Prostate gland (tissue), 2 donors: ENCODE data around the gene ARF6. TPM values are rescaled to one million over a fixed set of nuclear protein-coding genes. Genes with fewer than 3 reads are reported as not detected.
"Not testable (repeated sequence)": the region's sequence is repeated elsewhere in the genome, so short reads cannot be mapped to it uniquely, and the experiment has no call there.

Experiments used
- DNase-seq: peaks from one replicate; pipeline ENCODE4 v3.0.0-alpha.2; 2019; ENCODE audit warnings: low spot score
- H3K27ac ChIP-seq, 2 donors: fragments of 200-600 bp; sonication (generic); 2 replicates each; pipeline ENCODE4 v1.5.1; 2017 to 2019
- H3K27me3 ChIP-seq: fragments of 200-600 bp; sonication (generic); replicated peaks from 2 replicates; pipeline ENCODE4 v1.5.1; 2019; ENCODE audit not compliant: insufficient read depth
- H3K36me3 ChIP-seq, 2 donors: fragments of 200-600 bp; sonication (generic); 1 replicate in 1 of 2; 2 replicates in 1 of 2; pipeline versions ENCODE4 v1.5.1 to v1.8.1; 2017 to 2019
- H3K4me1 ChIP-seq: fragments of 200-600 bp; sonication (generic); replicated peaks from 2 replicates; pipeline ENCODE4 v1.5.1; 2019
- H3K4me3 ChIP-seq, 2 donors: fragments of 200-600 bp; sonication (generic); 2 replicates each; pipeline ENCODE4 v1.5.1; 2017 to 2019
- H3K9me3 ChIP-seq: fragments of 200-600 bp; sonication (generic); 2 replicates; pipeline ENCODE4 v1.5.1; 2017
- CTCF ChIP-seq, 4 experiments: fragments of 200-600 bp in 2 of 4; fragments of 450-650 bp in 2 of 4; sonication (generic) in 2 of 4; IDR thresholded peaks; 1 replicate in 3 of 4; 2 replicates in 1 of 4; pipeline ENCODE4 v1.5.1; 2016 to 2019; ENCODE audit warnings: antibody characterized with exemption in 4 of 4, mild to moderate bottlenecking in 2 of 4, moderate library complexity in 2 of 4
- POLR2A ChIP-seq: fragments of 450-650 bp; IDR thresholded peaks from one replicate; pipeline ENCODE4 v1.6.1; 2016; ENCODE audit warnings: antibody characterized with exemption, mild to moderate bottlenecking
- POLR2AphosphoS5 ChIP-seq: sonication (generic); formaldehyde crosslinking; IDR thresholded peaks from one replicate; pipeline ENCODE4 v1.6.1; 2017; ENCODE audit warnings: antibody characterized with exemption
- WGBS: methylation state at CpG from one replicate; pipeline ENCODE4 v1.1.5; 2018; 5-methylcytosine and 5-hydroxymethylcytosine counted together
- intact Hi-C: fragments of 100-400 bp; cut with DNase I; formaldehyde crosslinking; loops from one replicate; pipeline ENCODE4 v1.14.2; 2022
- total RNA-seq, 2 donors: library from RNA; depleted of rRNA; stranded (reverse); fragments of >200 nt; gene quantifications; one replicate each; pipeline ENCODE4 v1.1.0, GENCODE V29; 2016

Gene ARF6
- total RNA-seq, 2 donors from 2014 or later, result 64.3 to 92.7 TPM

GRCh38 chr14:49935526-49935925, 42.6 kb downstream of the ARF6 start:
- intact Hi-C loops, result no loop called here
- Histone ChIP-seq H3K27ac (no peak overlapping the region), H3K27me3 (no peaks in the 10 kb centered on the region), H3K9me3 (no peaks in the 10 kb centered on the region), H3K4me1 (no peaks in the 10 kb centered on the region), H3K36me3 (no peaks in the 10 kb centered on the region), H3K4me3 (no peak overlapping the region)
- WGBS, result 97% methylated on average over 3 of the region's 3 CpGs
- TF ChIP-seq CTCF (IDR thresholded peaks at IDR 0.05) (no peak), POLR2AphosphoS5 (no peak), POLR2A (no peak)
- DNase-seq, result no peak

DNA sequence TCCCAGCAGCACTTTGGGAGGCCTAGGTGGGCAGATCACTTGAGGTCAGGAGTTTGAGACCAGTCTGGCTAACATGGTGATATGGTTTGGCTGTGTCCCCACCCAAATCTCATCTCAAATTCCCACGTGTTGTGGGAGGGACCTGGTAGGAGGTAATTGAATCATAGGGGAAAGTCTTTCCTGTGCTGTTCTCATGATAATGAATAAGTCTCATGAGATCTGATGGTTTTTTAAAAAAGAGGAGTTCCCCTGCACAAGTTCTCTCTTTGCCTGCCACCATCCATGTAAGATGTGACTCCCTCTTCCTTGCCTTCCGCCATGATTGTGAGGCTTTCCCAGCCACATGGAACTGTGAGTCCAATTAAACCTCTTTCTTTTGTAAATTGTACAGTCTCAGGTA, 43.4 kb downstream of the ARF6 start:
- H3K27ac ChIP-seq, DNase-seq, intact Hi-C loops, H3K4me3 ChIP-seq, H3K27me3 ChIP-seq, H3K9me3 ChIP-seq, H3K36me3 ChIP-seq, H3K4me1 ChIP-seq: not testable (repeated sequence)
- WGBS, result 96% methylated on average over 2 of the region's 2 CpGs

- H3K4me1 ChIP-seq, H3K9me3 ChIP-seq, H3K27me3 ChIP-seq, intact Hi-C loops, H3K4me3 ChIP-seq, H3K36me3 ChIP-seq, DNase-seq, H3K27ac ChIP-seq: not testable (repeated sequence)
- WGBS, result 96% methylated on average over 5 of the region's 5 CpGs
These were observed 44.0 kb downstream of the ARF6 start for GRCh38 chr14:49936882-49937281.

GRCh38 chr14:49939215-49939614, 46.3 kb downstream of the ARF6 start:
- H3K4me1 ChIP-seq, H3K27ac ChIP-seq, H3K27me3 ChIP-seq, intact Hi-C loops, DNase-seq, H3K9me3 ChIP-seq, H3K36me3 ChIP-seq, H3K4me3 ChIP-seq: not testable (repeated sequence)
- 98% methylated on average over 2 of the region's 2 CpGs for WGBS

DNA sequence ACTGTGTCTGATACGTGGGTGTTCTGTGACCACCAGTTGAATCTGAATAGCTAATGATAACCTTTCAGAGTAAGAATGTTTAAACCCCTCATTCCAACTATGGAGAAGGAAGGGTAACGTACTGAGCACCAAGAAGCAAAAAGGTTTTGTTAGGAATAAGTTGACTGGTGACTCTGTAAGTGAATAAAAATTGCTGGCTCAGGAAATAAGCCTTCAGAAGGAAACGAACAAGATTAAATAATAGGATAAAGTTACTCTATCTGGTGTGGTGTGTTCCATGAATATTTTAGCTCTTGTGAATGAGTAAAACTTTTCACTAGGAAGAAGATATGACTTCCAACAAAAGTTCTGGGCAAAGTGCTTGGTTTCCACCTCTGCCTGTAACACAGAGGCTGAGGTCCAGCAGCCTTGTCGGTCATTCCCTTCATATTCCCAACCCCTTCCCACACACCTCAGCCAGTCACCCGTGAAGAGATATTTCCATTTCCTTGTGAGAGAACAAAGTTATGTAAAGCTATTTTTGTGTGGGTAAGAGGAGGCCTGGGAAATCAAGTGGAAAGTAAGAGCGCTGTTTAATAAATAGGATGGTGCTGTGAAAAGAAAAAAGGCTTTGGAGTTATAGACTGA, 47.1 kb downstream of the ARF6 start:
- Histone ChIP-seq H3K27ac (no peak overlapping the region), H3K36me3 (no peaks in the 10 kb centered on the region), H3K27me3 (no peaks in the 10 kb centered on the region), H3K4me1 (no peaks in the 10 kb centered on the region), H3K4me3 (no peak overlapping the region), H3K9me3 (no peaks in the 10 kb centered on the region)
- intact Hi-C loops, result no loop called here
- no peak for TF ChIP-seq POLR2AphosphoS5
- no peak for TF ChIP-seq CTCF (IDR thresholded peaks at IDR 0.05)
- no peak for TF ChIP-seq POLR2A
- 75% methylated on average over 6 of the region's 6 CpGs for WGBS
- DNase-seq, result no peak

DNA sequence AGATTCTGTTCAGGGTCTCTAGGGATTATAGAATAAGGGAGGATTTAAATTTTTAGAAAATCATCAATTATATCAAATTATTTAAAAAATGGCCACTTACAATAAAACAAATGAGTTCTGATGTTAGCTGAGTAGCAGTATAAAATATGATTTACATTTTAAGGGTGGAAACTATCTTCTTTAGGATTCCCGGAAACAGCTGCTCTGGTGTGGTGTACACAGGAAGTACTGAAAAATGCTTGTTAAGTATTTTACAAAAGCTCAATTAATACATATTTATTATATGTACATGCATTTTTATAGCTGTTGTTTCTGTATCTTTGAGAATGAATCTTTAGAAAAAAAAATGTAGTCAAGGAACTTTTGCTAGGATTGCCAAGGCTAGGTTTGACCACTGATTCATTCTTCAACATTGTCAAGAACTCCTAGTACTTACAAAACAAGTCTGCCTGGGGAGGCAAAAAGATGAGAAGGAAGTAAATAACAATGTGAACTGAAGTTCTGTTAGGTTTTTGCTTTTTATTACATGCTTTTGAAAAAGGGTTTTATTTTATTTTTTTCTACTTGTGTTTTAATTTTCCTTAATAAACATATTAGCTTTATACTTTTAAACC, 48.0 kb downstream of the ARF6 start:
- WGBS, result 51% methylated on average over 1 of the region's 1 CpG
- H3K27ac ChIP-seq, result no peak overlapping the region

More for the DNA sequence above, 48.0 kb downstream of the ARF6 start:
- no peak for DNase-seq
- no peak overlapping the region for H3K4me3 ChIP-seq
- no peaks in the 10 kb centered on the region for H3K36me3 ChIP-seq
- intact Hi-C loops, result no loop called here
- no peaks in the 10 kb centered on the region for H3K27me3 ChIP-seq
- no peaks in the 10 kb centered on the region for H3K9me3 ChIP-seq
- no peaks in the 10 kb centered on the region for H3K4me1 ChIP-seq
- TF ChIP-seq POLR2AphosphoS5 (no peak), CTCF (IDR thresholded peaks at IDR 0.05) (no peak), POLR2A (no peak)
